Liver (tissue), 9 donors: ENCODE results near the gene CIITA. TPM values are rescaled to one million over a fixed set of nuclear protein-coding genes. Genes with fewer than 3 reads are reported as not detected.
A peak's percentile ranks its signal among the peaks of the same experiment; 100 is the strongest.

ENCODE experiments used
- DNase-seq: peaks from one replicate; pipeline ENCODE4 v3.0.0-alpha.2; 2017; ENCODE audit warnings: low spot score
- H3K27ac ChIP-seq, 2 donors: one replicate each; pipeline ENCODE4 v1.7.0; 2013; ENCODE audit warnings: inconsistent platforms in 2 of 2, low read length in 2 of 2, control low read depth in 1 of 2, low read depth in 1 of 2, mild to moderate bottlenecking in 1 of 2
- H3K27me3 ChIP-seq, 4 donors: one replicate each; pipeline versions ENCODE4 v1.6.1 to v1.7.0; 2013; ENCODE audit warnings: low read length in 3 of 4, inconsistent platforms in 1 of 4, mild to moderate bottlenecking in 1 of 4, moderate library complexity in 1 of 4; ENCODE audit not compliant: control insufficient read depth in 4 of 4, insufficient read depth in 4 of 4
- H3K36me3 ChIP-seq, 4 donors: one replicate each; pipeline versions ENCODE4 v1.6.1 to v1.7.0; 2013; ENCODE audit warnings: low read length in 3 of 4, mild to moderate bottlenecking in 3 of 4, low read depth in 1 of 4, moderate library complexity in 1 of 4; ENCODE audit not compliant: control insufficient read depth in 4 of 4, insufficient read depth in 3 of 4
- H3K4me1 ChIP-seq, 4 donors: one replicate each; pipeline versions ENCODE4 v1.6.1 to v1.7.0; 2013; ENCODE audit warnings: low read length in 3 of 4, mild to moderate bottlenecking in 3 of 4, moderate library complexity in 1 of 4; ENCODE audit not compliant: control insufficient read depth in 4 of 4, insufficient read depth in 4 of 4
- H3K4me3 ChIP-seq, 3 donors: one replicate each; pipeline versions ENCODE4 v1.6.1 to v1.7.0; 2013; ENCODE audit warnings: low read length in 3 of 3, control low read depth in 1 of 3, low read depth in 1 of 3, mild to moderate bottlenecking in 1 of 3
- H3K9ac ChIP-seq, 2 donors: one replicate each; pipeline ENCODE4 v1.7.0; 2013; ENCODE audit warnings: low read length in 2 of 2, mild to moderate bottlenecking in 2 of 2, moderate library complexity in 2 of 2, control low read depth in 1 of 2, low read depth in 1 of 2
- H3K9me3 ChIP-seq, 4 donors: one replicate each; pipeline versions ENCODE4 v1.6.1 to v1.7.0; 2013; ENCODE audit warnings: low read length in 3 of 4; ENCODE audit not compliant: control insufficient read depth in 4 of 4
- FOXA1 ChIP-seq: IDR thresholded peaks from 2 replicates; pipeline ENCODE4 v1.6.1; 2016; ENCODE audit warnings: antibody characterized with exemption
- FOXA2 ChIP-seq: IDR thresholded peaks from 2 replicates; pipeline ENCODE4 v1.6.1; 2016; ENCODE audit warnings: antibody characterized with exemption
- GABPA ChIP-seq, 2 donors: IDR thresholded peaks in 1 of 2; conservative IDR thresholded peaks in 1 of 2; 2 replicates each; pipeline ENCODE4 v1.6.1; 2016; ENCODE audit warnings: antibody characterized with exemption in 2 of 2, mild to moderate bottlenecking in 1 of 2, moderate library complexity in 1 of 2
- HNF4G ChIP-seq: IDR thresholded peaks from 2 replicates; pipeline ENCODE4 v1.6.1; 2016; ENCODE audit warnings: antibody characterized with exemption
- JUND ChIP-seq, 2 donors: IDR thresholded peaks; 2 replicates each; pipeline ENCODE4 v1.6.1; 2016; ENCODE audit warnings: antibody characterized with exemption in 2 of 2
- NR2F2 ChIP-seq: IDR thresholded peaks from 2 replicates; pipeline ENCODE4 v1.6.1; 2016; ENCODE audit warnings: antibody characterized with exemption
- RAD21 ChIP-seq, 2 donors: IDR thresholded peaks; 2 replicates each; pipeline ENCODE4 v1.6.1; 2016; ENCODE audit warnings: antibody characterized with exemption in 2 of 2, mild to moderate bottlenecking in 2 of 2
- RXRA ChIP-seq, 2 donors: IDR thresholded peaks; 2 replicates each; pipeline ENCODE4 v1.6.1; 2017 to 2018; ENCODE audit warnings: antibody characterized with exemption in 2 of 2, mild to moderate bottlenecking in 1 of 2
- SP1 ChIP-seq: IDR thresholded peaks from 2 replicates; pipeline ENCODE4 v1.6.1; 2018; ENCODE audit warnings: antibody characterized with exemption, mild to moderate bottlenecking
- TAF1 ChIP-seq: conservative IDR thresholded peaks from 2 replicates; pipeline ENCODE4 v1.6.1; 2016; ENCODE audit warnings: antibody characterized with exemption, mild to moderate bottlenecking
- ZBTB33 ChIP-seq: IDR thresholded peaks from 2 replicates; pipeline ENCODE4 v1.6.1; 2016; ENCODE audit warnings: antibody characterized with exemption
- WGBS: extraction: QIAGEN DNeasy Blood & Tissue Kit; methylation state at CpG from one replicate; pipeline ENCODE4 v1.1.7; 2013; 5-methylcytosine and 5-hydroxymethylcytosine counted together
- polyA plus RNA-seq, 2 donors: library from polyadenylated mRNA; stranded (reverse) in 1 of 2; unstranded in 1 of 2; fragments of 200-250 nt in 1 of 2; fragments of >200 nt in 1 of 2; fragmentation: Nextera tagmentation in 1 of 2; extraction: Ambion mirVana in 1 of 2; gene quantifications; one replicate each; pipeline versions ENCODE4 v1.2.1 to v1.2.3, GENCODE V29; 2013 to 2015
- total RNA-seq, 2 donors: library from RNA; depleted of rRNA; stranded (reverse); fragments of >200 nt; gene quantifications; one replicate each; pipeline ENCODE4 v1.2.3, GENCODE V29; 2014
- TF ChIP-seq, protein P1 (sequence below): IDR thresholded peaks from 2 replicates; pipeline ENCODE4 v1.6.1; 2016; ENCODE audit warnings: antibody characterized with exemption, mild to moderate bottlenecking
- TF ChIP-seq, protein P2 (sequence below): fragments of 150-350 bp; IDR thresholded peaks from 2 replicates; pipeline ENCODE4 v1.5.1; 2017; ENCODE audit warnings: improper control_type of control experiment, low read depth, low read length; ENCODE audit not compliant: missing input control
- donor health status: healthy.
- donor health status: healthy.
- donor health status: healthy.
- donor health status: healthy.
- donor health status: healthy.

The CIITA gene
- total and polyA plus RNA-seq, 4 donors = 1.6 to 4.2 (median 2.2) TPM

GRCh38 chr16:10892782-10893318, 15.8 kb downstream of the CIITA start:
- H3K27ac ChIP-seq = no peak overlapping the region
- H3K4me3 ChIP-seq = no peak overlapping the region
- no peaks in the 10 kb centered on the region for H3K9me3 ChIP-seq
- H3K4me1 ChIP-seq = no peaks in the 10 kb centered on the region
- TF ChIP-seq FOXA1 (no peak), ZBTB33 (no peak)
- WGBS = 82% methylated on average over 5 of the region's 5 CpGs
- DNase-seq = no peak
- no peak overlapping the region for H3K9ac ChIP-seq
- no peaks in the 10 kb centered on the region for H3K36me3 ChIP-seq
- no peaks in the 10 kb centered on the region for H3K27me3 ChIP-seq

DNA sequence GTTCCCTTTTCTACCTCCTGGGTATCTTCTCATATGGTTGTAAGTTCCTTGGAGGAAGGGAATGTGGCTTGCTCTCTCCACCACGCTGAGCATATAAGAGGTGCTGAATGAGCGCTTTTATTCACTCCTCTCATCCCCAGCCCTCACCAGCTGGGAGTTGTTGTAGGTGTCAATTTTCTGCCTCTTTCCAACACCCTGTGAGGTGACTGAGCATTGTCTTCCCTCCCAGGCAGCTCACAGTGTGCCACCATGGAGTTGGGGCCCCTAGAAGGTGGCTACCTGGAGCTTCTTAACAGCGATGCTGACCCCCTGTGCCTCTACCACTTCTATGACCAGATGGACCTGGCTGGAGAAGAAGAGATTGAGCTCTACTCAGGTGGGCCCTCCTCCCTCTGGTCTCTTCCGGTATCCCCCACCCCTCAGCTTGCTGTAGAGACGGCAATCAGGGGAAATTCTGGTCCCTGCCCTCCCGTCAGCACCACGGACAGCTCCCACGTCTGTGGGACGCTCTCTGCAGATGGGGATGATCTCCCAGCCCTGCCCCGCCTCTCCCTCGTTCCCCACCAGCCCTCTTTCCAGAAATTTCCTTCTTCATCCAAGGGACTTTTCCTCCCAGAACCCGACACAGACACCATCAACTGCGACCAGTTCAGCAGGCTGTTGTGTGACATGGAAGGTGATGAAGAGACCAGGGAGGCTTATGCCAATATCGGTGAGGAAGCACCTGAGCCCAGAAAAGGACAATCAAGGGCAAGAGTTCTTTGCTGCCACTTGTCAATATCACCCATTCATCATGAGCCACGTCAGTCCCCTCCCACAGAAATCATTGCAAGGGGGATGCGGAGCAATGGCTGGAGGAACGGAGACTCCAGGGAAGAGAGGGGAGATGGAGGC, 18.3 kb downstream of the CIITA start:
- no peaks in the 10 kb centered on the region for H3K9me3 ChIP-seq
- TF ChIP-seq, protein P1, sequence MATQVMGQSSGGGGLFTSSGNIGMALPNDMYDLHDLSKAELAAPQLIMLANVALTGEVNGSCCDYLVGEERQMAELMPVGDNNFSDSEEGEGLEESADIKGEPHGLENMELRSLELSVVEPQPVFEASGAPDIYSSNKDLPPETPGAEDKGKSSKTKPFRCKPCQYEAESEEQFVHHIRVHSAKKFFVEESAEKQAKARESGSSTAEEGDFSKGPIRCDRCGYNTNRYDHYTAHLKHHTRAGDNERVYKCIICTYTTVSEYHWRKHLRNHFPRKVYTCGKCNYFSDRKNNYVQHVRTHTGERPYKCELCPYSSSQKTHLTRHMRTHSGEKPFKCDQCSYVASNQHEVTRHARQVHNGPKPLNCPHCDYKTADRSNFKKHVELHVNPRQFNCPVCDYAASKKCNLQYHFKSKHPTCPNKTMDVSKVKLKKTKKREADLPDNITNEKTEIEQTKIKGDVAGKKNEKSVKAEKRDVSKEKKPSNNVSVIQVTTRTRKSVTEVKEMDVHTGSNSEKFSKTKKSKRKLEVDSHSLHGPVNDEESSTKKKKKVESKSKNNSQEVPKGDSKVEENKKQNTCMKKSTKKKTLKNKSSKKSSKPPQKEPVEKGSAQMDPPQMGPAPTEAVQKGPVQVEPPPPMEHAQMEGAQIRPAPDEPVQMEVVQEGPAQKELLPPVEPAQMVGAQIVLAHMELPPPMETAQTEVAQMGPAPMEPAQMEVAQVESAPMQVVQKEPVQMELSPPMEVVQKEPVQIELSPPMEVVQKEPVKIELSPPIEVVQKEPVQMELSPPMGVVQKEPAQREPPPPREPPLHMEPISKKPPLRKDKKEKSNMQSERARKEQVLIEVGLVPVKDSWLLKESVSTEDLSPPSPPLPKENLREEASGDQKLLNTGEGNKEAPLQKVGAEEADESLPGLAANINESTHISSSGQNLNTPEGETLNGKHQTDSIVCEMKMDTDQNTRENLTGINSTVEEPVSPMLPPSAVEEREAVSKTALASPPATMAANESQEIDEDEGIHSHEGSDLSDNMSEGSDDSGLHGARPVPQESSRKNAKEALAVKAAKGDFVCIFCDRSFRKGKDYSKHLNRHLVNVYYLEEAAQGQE = peak; percentile 99
- TF ChIP-seq FOXA1 = no peak
- H3K27ac ChIP-seq = no peak overlapping the region
- peak; percentile 68 for DNase-seq
- WGBS = 41% methylated on average over 17 of the region's 17 CpGs
- H3K9ac ChIP-seq = no peak overlapping the region
- H3K4me1 ChIP-seq = no peaks in the 10 kb centered on the region
- no peaks in the 10 kb centered on the region for H3K36me3 ChIP-seq
- H3K27me3 ChIP-seq = no peaks in the 10 kb centered on the region
- no peak overlapping the region for H3K4me3 ChIP-seq

DNA sequence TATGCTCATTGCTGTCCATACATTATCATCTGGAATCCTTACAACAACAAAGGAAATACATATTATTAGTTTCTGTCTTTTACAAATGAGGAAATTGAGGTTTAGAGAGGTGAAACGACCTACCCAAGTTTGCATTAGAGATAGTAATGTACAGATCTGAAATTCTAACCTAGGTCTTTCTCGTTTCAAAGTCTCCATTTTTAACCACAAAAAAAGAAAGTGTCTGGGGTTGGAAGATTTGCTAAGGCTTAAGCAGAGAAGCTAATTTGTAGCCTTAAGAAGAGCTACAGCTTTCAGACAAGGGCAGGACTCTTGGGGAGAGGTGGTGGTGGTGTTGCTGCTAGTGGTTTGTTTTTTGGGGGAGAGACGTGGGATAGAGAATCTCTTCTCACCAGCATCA, 19.2 kb downstream of the CIITA start:
- TF ChIP-seq RAD21 (IDR thresholded peaks at IDR 0.05) (no peak), TAF1 (no peak), SP1 (no peak), RXRA (IDR thresholded peaks at IDR 0.05) (no peak), GABPA (IDR thresholded peaks at IDR 0.05 in 1 of 2, conservative IDR thresholded peaks at IDR 0.05 in 1 of 2) (no peak), NR2F2 (no peak), HNF4G (no peak), JUND (IDR thresholded peaks at IDR 0.05) (no peak), FOXA2 (no peak)
- TF ChIP-seq, protein P2, sequence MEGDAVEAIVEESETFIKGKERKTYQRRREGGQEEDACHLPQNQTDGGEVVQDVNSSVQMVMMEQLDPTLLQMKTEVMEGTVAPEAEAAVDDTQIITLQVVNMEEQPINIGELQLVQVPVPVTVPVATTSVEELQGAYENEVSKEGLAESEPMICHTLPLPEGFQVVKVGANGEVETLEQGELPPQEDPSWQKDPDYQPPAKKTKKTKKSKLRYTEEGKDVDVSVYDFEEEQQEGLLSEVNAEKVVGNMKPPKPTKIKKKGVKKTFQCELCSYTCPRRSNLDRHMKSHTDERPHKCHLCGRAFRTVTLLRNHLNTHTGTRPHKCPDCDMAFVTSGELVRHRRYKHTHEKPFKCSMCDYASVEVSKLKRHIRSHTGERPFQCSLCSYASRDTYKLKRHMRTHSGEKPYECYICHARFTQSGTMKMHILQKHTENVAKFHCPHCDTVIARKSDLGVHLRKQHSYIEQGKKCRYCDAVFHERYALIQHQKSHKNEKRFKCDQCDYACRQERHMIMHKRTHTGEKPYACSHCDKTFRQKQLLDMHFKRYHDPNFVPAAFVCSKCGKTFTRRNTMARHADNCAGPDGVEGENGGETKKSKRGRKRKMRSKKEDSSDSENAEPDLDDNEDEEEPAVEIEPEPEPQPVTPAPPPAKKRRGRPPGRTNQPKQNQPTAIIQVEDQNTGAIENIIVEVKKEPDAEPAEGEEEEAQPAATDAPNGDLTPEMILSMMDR = no peak
- TF ChIP-seq, protein P1 = no peak
- no peaks in the 10 kb centered on the region for H3K4me1 ChIP-seq
- WGBS = 68% methylated on average over 3 of the region's 3 CpGs
- H3K27me3 ChIP-seq = no peaks in the 10 kb centered on the region
- no peak overlapping the region for H3K9ac ChIP-seq
- H3K27ac ChIP-seq = no peak overlapping the region
- H3K9me3 ChIP-seq = no peaks in the 10 kb centered on the region
- H3K36me3 ChIP-seq = no peaks in the 10 kb centered on the region
- DNase-seq = no peak
- H3K4me3 ChIP-seq = no peak overlapping the region
